K562 (cell line): ENCODE results near the gene TMEM120B. TPM values are rescaled to one million over a fixed set of nuclear protein-coding genes. Genes with fewer than 3 reads are reported as not detected.

Experiments
- CBFA2T3 ChIP-seq: fragments of 450-650 bp; IDR thresholded peaks from 2 replicates; pipeline ENCODE4 v1.6.1; 2017
- CBFB ChIP-seq: sonication (generic); formaldehyde crosslinking; IDR thresholded peaks from 2 replicates; pipeline ENCODE4 v1.4.0; 2020; ENCODE audit warnings: mild to moderate bottlenecking, missing genetic modification reagents
- CBX8 ChIP-seq: fragments of 200-600 bp; sonication (generic); IDR thresholded peaks from 2 replicates; pipeline ENCODE4 v1.6.1; 2012; ENCODE audit warnings: borderline replicate concordance, mixed run types, low read depth, mild to moderate bottlenecking, moderate library complexity, mixed read lengths, low read length, control low read depth, inconsistent platforms; ENCODE audit not compliant: poor library complexity, severe bottlenecking; ENCODE audit errors: extremely low read depth
- COPS2 ChIP-seq: fragments of 450-650 bp; conservative IDR thresholded peaks from 2 replicates; pipeline ENCODE4 v1.6.1; 2016; ENCODE audit warnings: mild to moderate bottlenecking, moderate library complexity
- HDAC3 ChIP-seq: fragments of 450-650 bp; IDR thresholded peaks from 2 replicates; pipeline ENCODE4 v1.6.1; 2018; ENCODE audit warnings: borderline replicate concordance, mild to moderate bottlenecking, moderate library complexity; ENCODE audit not compliant: partially characterized antibody
- HNRNPLL ChIP-seq: fragments of 200-400 bp; formaldehyde crosslinking; IDR thresholded peaks from 2 replicates; pipeline ENCODE4 v1.6.1; 2017; ENCODE audit warnings: low read length, low read depth, mild to moderate bottlenecking; ENCODE audit not compliant: poor library complexity, severe bottlenecking
- KDM4B ChIP-seq, 2 experiments: fragments of 450-650 bp in 1 of 2; sonication (generic) in 1 of 2; IDR thresholded peaks; 2 replicates each; pipeline ENCODE4 v1.6.1; 2016 to 2017; ENCODE audit warnings: borderline replicate concordance in 2 of 2, antibody characterized with exemption in 1 of 2, low read depth in 1 of 2, mild to moderate bottlenecking in 1 of 2
- KLF6 ChIP-seq: fragments of 250-450 bp; sonication (Bioruptor Pico); IDR thresholded peaks from 2 replicates; pipeline ENCODE4 v1.4.0; 2020; ENCODE audit warnings: mild to moderate bottlenecking, moderate library complexity, borderline replicate concordance
- MCM5 ChIP-seq: fragments of 450-650 bp; IDR thresholded peaks from 2 replicates; pipeline ENCODE4 v1.6.1; 2016; ENCODE audit warnings: low read depth
- NFIC ChIP-seq: fragments of 450-650 bp; IDR thresholded peaks from 2 replicates; pipeline ENCODE4 v1.6.1; 2017; ENCODE audit warnings: mild to moderate bottlenecking, inconsistent platforms
- NFYB ChIP-seq: IDR thresholded peaks from 2 replicates; pipeline ENCODE4 v1.6.1; 2011; ENCODE audit warnings: mild to moderate bottlenecking, moderate library complexity; ENCODE audit not compliant: insufficient read length; ENCODE audit errors: extremely low read depth
- POLR2G ChIP-seq: fragments of 200-400 bp; formaldehyde crosslinking; IDR thresholded peaks from 2 replicates; pipeline ENCODE4 v1.6.1; 2017; ENCODE audit warnings: low read depth, mild to moderate bottlenecking, antibody characterized with exemption, low read length, moderate library complexity
- RAD51 ChIP-seq: fragments of 450-650 bp; IDR thresholded peaks from 2 replicates; pipeline ENCODE4 v1.7.1; 2016; ENCODE audit warnings: low read depth, mild to moderate bottlenecking, borderline replicate concordance
- RB1 ChIP-seq: fragments of 450-650 bp; IDR thresholded peaks from 2 replicates; pipeline ENCODE4 v1.6.1; 2017; ENCODE audit warnings: low read depth, mild to moderate bottlenecking
- TAF15 ChIP-seq: fragments of 200-400 bp; formaldehyde crosslinking; IDR thresholded peaks from 2 replicates; pipeline ENCODE4 v1.6.1; 2017; ENCODE audit warnings: mild to moderate bottlenecking, low read depth, low read length, moderate library complexity
- TEAD1 ChIP-seq, 2 experiments: fragments of 450-650 bp in 1 of 2; sonication (generic) in 1 of 2; formaldehyde crosslinking; IDR thresholded peaks; 2 replicates each; pipeline versions ENCODE4 v1.4.0 to v1.8.0; 2020 to 2022; ENCODE audit warnings: mild to moderate bottlenecking in 2 of 2, missing genetic modification reagents in 1 of 2
- TGIF2 ChIP-seq: sonication (generic); formaldehyde crosslinking; IDR thresholded peaks from 2 replicates; pipeline ENCODE4 v1.8.1; 2022; ENCODE audit warnings: mild to moderate bottlenecking, missing genetic modification reagents, moderate library complexity
- ZKSCAN3 ChIP-seq: fragments of 250-450 bp; sonication (Bioruptor Pico); IDR thresholded peaks from 2 replicates; pipeline ENCODE4 v1.4.0; 2020
- ZNF121 ChIP-seq: sonication (generic); formaldehyde crosslinking; conservative IDR thresholded peaks from 2 replicates; pipeline ENCODE4 v1.8.0; 2022; ENCODE audit warnings: missing genetic modification reagents
- ZNF3 ChIP-seq: fragments of 250-450 bp; sonication (Bioruptor Pico); IDR thresholded peaks from 2 replicates; pipeline ENCODE4 v1.5.0; 2021; ENCODE audit warnings: mild to moderate bottlenecking, moderate library complexity
- ZNF444 ChIP-seq: fragments of 250-450 bp; sonication (Bioruptor Pico); IDR thresholded peaks from 2 replicates; pipeline ENCODE4 v1.4.0; 2020; ENCODE audit warnings: mild to moderate bottlenecking, moderate library complexity
- ZNF668 ChIP-seq: fragments of 250-450 bp; sonication (Bioruptor Pico); IDR thresholded peaks from 2 replicates; pipeline ENCODE4 v1.8.0; 2022; ENCODE audit warnings: mild to moderate bottlenecking, inconsistent platforms
- ZNF707 ChIP-seq: fragments of 250-450 bp; sonication (Bioruptor Pico); conservative IDR thresholded peaks from 2 replicates; pipeline ENCODE4 v1.8.0; 2022; ENCODE audit warnings: inconsistent platforms, mild to moderate bottlenecking, moderate library complexity
- ZNF75A ChIP-seq: fragments of 450-650 bp; formaldehyde crosslinking; IDR thresholded peaks from 2 replicates; pipeline ENCODE4 v1.4.0; 2020; ENCODE audit warnings: mild to moderate bottlenecking
- ZNF76 ChIP-seq: fragments of 250-450 bp; sonication (Bioruptor Pico); IDR thresholded peaks from 2 replicates; pipeline ENCODE4 v1.4.0; 2020; ENCODE audit warnings: mild to moderate bottlenecking, moderate library complexity, borderline replicate concordance
- ZNF77 ChIP-seq: fragments of 250-450 bp; sonication (Bioruptor Pico); IDR thresholded peaks from 2 replicates; pipeline ENCODE4 v1.5.0; 2020
- ZSCAN29 ChIP-seq: fragments of 450-650 bp; IDR thresholded peaks from 2 replicates; pipeline ENCODE4 v1.6.1; 2017
- polyA plus RNA-seq, 8 experiments: library from polyadenylated mRNA; depleted of rRNA in 4 of 8; stranded (reverse) in 5 of 8; unstranded in 3 of 8; fragments of >200 nt; fragmentation: Nextera tagmentation in 2 of 8; fragmentation: Illumina TruSeq in 1 of 8; extraction: Ambion mirVana in 2 of 8; extraction: Trizol in 1 of 8; gene quantifications; 2 replicates each; pipeline versions ENCODE4 v1.2.1 to v1.2.3, GENCODE V29; 2011 to 2014; ENCODE audit warnings: inconsistent platforms in 1 of 8, missing spikeins in 1 of 8
- total RNA-seq, 7 experiments: library from RNA; depleted of rRNA in 6 of 7; stranded (reverse); fragments of >200 nt in 6 of 7; fragmentation: Illumina TruSeq in 2 of 7; extraction: Trizol in 2 of 7; gene quantifications; 2 replicates each; pipeline versions ENCODE4 v1.2.1 to v1.2.3, GENCODE V29; 2011 to 2021; ENCODE audit warnings: low replicate concordance in 1 of 7
- TF ChIP-seq, protein P1 (sequence below): fragments of 250-450 bp; sonication (Bioruptor Pico); IDR thresholded peaks from 2 replicates; pipeline ENCODE4 v1.5.0; 2020; ENCODE audit warnings: mild to moderate bottlenecking
- TF ChIP-seq, protein P2 (sequence below): fragments of 250-450 bp; sonication (Bioruptor Pico); IDR thresholded peaks from 2 replicates; pipeline ENCODE4 v1.9.0; 2021; ENCODE audit warnings: mild to moderate bottlenecking
- TF ChIP-seq, protein P3 (sequence below): sonication (generic); formaldehyde crosslinking; IDR thresholded peaks from 2 replicates; pipeline ENCODE4 v1.5.0; 2020; ENCODE audit warnings: missing genetic modification reagents

TMEM120B gene
- total and polyA plus RNA-seq, 9 of the 15 experiments (the other 6 are each of a cell fraction or from before 2014, with no cell fraction given) = 1.7 to 18.6 (median 7.4) TPM

DNA sequence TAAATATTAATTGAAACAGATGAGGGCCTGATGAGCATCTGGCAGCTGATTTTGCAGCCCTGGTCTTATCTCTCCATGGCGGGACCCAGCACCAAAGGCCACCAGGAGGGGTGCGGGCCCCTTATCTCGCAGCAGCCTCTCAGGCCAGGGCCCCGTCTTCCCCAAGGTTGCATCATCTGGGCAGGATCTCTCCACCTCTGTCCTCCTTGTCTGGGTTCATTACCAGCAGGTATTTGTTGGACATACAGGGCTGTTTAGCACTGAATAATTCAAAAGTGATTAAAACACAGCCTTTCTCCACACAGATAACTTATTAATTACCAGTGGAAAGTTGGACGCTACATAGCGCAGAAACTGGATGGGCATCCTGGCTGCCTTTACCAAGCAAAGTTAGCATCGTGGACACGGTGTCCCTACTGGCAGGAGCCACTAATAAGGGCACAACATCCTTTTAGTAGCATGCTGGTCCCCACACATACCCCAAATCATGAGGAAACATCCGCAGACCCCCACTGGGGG is 25.8 kb downstream of the TMEM120B start (continued):
- no peak for TF ChIP-seq ZNF76 (CRISPR knock-in tag)
- no peak for TF ChIP-seq ZKSCAN3
- no peak for TF ChIP-seq ZNF121 (CRISPR knock-in tag)
- TF ChIP-seq CBX8 = no peak
- no peak for TF ChIP-seq POLR2G
- TF ChIP-seq NFYB = no peak
- TF ChIP-seq TEAD1 (CRISPR knock-in tag; IDR thresholded peaks at IDR 0.05) = 0 out of 4 replicates have a peak, but pooled peaks of 1 of the 2 experiments have one; percentile 33
- TF ChIP-seq HDAC3 = peak; percentile 88
- TF ChIP-seq NFIC = peak; percentile 86
- no peak for TF ChIP-seq ZNF707 (CRISPR knock-in tag)
- no peak for TF ChIP-seq ZSCAN29
- no peak for TF ChIP-seq RB1
- no peak for TF ChIP-seq ZNF75A
- no peak for TF ChIP-seq ZNF3 (CRISPR knock-in tag)
- no peak for TF ChIP-seq ZNF444 (CRISPR knock-in tag)
- TF ChIP-seq CBFA2T3 = peak; percentile 97
- TF ChIP-seq TGIF2 (CRISPR knock-in tag) = no peak
- no peak for TF ChIP-seq CBFB (CRISPR knock-in tag)
- TF ChIP-seq, protein P1, sequence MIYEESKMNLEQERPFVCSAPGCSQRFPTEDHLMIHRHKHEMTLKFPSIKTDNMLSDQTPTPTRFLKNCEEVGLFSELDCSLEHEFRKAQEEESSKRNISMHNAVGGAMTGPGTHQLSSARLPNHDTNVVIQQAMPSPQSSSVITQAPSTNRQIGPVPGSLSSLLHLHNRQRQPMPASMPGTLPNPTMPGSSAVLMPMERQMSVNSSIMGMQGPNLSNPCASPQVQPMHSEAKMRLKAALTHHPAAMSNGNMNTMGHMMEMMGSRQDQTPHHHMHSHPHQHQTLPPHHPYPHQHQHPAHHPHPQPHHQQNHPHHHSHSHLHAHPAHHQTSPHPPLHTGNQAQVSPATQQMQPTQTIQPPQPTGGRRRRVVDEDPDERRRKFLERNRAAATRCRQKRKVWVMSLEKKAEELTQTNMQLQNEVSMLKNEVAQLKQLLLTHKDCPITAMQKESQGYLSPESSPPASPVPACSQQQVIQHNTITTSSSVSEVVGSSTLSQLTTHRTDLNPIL (CRISPR knock-in tag) = no peak
- TF ChIP-seq COPS2 = no peak
- peak; percentile 11; the same call in 1 of the 2 replicates for TF ChIP-seq RAD51
- TF ChIP-seq KLF6 = peak; percentile 59; the same call in 1 of the 2 replicates
- TF ChIP-seq ZNF668 (CRISPR knock-in tag) = peak; percentile 26; the same call in 1 of the 2 replicates
- no peak for TF ChIP-seq MCM5
- no peak for TF ChIP-seq TAF15
- TF ChIP-seq, protein P2, sequence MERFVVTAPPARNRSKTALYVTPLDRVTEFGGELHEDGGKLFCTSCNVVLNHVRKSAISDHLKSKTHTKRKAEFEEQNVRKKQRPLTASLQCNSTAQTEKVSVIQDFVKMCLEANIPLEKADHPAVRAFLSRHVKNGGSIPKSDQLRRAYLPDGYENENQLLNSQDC = no peak
- TF ChIP-seq KDM4B (IDR thresholded peaks at IDR 0.05; ENCODE audit: borderline replicate concordance in 2 of 2, low read depth in 1 of 2) = 0 out of 4 replicates have a peak, but pooled peaks of 1 of the 2 experiments have one; percentile 12
- no peak for TF ChIP-seq HNRNPLL
- no peak for TF ChIP-seq ZNF77 (CRISPR knock-in tag)
- TF ChIP-seq, protein P3, sequence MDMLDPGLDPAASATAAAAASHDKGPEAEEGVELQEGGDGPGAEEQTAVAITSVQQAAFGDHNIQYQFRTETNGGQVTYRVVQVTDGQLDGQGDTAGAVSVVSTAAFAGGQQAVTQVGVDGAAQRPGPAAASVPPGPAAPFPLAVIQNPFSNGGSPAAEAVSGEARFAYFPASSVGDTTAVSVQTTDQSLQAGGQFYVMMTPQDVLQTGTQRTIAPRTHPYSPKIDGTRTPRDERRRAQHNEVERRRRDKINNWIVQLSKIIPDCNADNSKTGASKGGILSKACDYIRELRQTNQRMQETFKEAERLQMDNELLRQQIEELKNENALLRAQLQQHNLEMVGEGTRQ (CRISPR knock-in tag) = no peak
